CD4-positive, CD25-positive, alpha-beta regulatory T cell (primary cell): ENCODE results near the gene PLEKHA4. TPM values are rescaled to one million over a fixed set of nuclear protein-coding genes. Genes with fewer than 3 reads are reported as not detected.
"Not testable (repeated sequence)": the region's sequence is repeated elsewhere in the genome, so short reads cannot be mapped to it uniquely, and the experiment has no call there.

ENCODE experiments used
- ATAC-seq, 2 donors: fragments of 150-1000 bp; cut with Tn5 transposase; one replicate each; pipeline ENCODE4 v1.10.0; 2021; ENCODE audit warnings: low read depth in 2 of 2, moderate number of reproducible peaks in 2 of 2, moderate library complexity in 1 of 2
- DNase-seq, 3 donors: peaks; one replicate each; pipeline versions ENCODE4 v3.0.0 to v3.0.0-alpha.2; 2012 to 2022; ENCODE audit warnings: mixed read lengths in 1 of 3
- H3K27ac ChIP-seq: one replicate; pipeline ENCODE4 v1.7.0; 2013; ENCODE audit warnings: mild to moderate bottlenecking, low read length; ENCODE audit not compliant: insufficient read depth, poor library complexity, severe bottlenecking
- H3K27me3 ChIP-seq: one replicate; pipeline ENCODE4 v1.7.0; 2013; ENCODE audit warnings: low read length; ENCODE audit not compliant: control insufficient read depth, insufficient read depth
- H3K36me3 ChIP-seq: one replicate; pipeline ENCODE4 v1.7.0; 2013; ENCODE audit warnings: mild to moderate bottlenecking, low read length, moderate library complexity; ENCODE audit not compliant: control insufficient read depth, insufficient read depth
- H3K4me1 ChIP-seq: 2 replicates; pipeline ENCODE4 v1.7.0; 2013; ENCODE audit warnings: mild to moderate bottlenecking, low read length; ENCODE audit not compliant: insufficient read depth, control insufficient read depth, poor library complexity, severe bottlenecking
- H3K4me3 ChIP-seq: one replicate; pipeline ENCODE4 v1.7.0; 2013; ENCODE audit warnings: low read depth, mild to moderate bottlenecking, low read length, moderate library complexity
- H3K9me3 ChIP-seq, 2 experiments: 1 replicate in 1 of 2; 2 replicates in 1 of 2; pipeline ENCODE4 v1.7.0; 2013; ENCODE audit warnings: low read length in 2 of 2, mild to moderate bottlenecking in 1 of 2, moderate library complexity in 1 of 2; ENCODE audit not compliant: control insufficient read depth in 2 of 2
- H3K27ac Mint-ChIP-seq, 3 donors: one replicate each; pipeline ENCODE4 v1.8.0; 2020 to 2022; ENCODE audit warnings: mild to moderate bottlenecking in 3 of 3, mixed read lengths in 3 of 3, moderate library complexity in 2 of 3
- H3K27me3 Mint-ChIP-seq: one replicate; pipeline ENCODE4 v1.8.0; 2022; ENCODE audit warnings: mild to moderate bottlenecking, mixed read lengths
- H3K36me3 Mint-ChIP-seq: one replicate; pipeline ENCODE4 v1.8.0; 2020; ENCODE audit warnings: mixed read lengths
- H3K4me1 Mint-ChIP-seq, 4 donors: one replicate each; pipeline ENCODE4 v1.8.0; 2020 to 2022; ENCODE audit warnings: mixed read lengths in 4 of 4, mild to moderate bottlenecking in 1 of 4
- H3K4me3 Mint-ChIP-seq, 4 donors: one replicate each; pipeline ENCODE4 v1.8.0; 2020 to 2022; ENCODE audit warnings: mild to moderate bottlenecking in 4 of 4, mixed read lengths in 4 of 4, moderate library complexity in 3 of 4
- H3K9me3 Mint-ChIP-seq, 7 donors: one replicate each; pipeline ENCODE4 v1.8.0; 2020 to 2022; ENCODE audit warnings: mixed read lengths in 7 of 7, mild to moderate bottlenecking in 3 of 7, moderate library complexity in 2 of 7
- polyA plus RNA-seq, 4 donors: library from polyadenylated mRNA; unstranded; fragments of 300-500 nt; fragmentation: Illumina TruSeq; gene quantifications; one replicate each; pipeline ENCODE4 v1.2.3, GENCODE V29; 2021
- total RNA-seq: library from RNA; stranded (reverse); gene quantifications from one replicate; pipeline ENCODE4 v1.2.3, GENCODE V29; 2022

PLEKHA4 gene
- total and polyA plus RNA-seq, 5 donors from 2014 or later = 0.84 to 4.6 (median 1.8) TPM

- Mint-ChIP-seq H3K4me3 (peak overlapping the region; percentile 76 to 99 (median 93)), H3K27me3 (no peaks in the 10 kb centered on the region), H3K36me3 (no peaks in the 10 kb centered on the region), H3K9me3 (peaks cover 0 to 1% (median 0%) of the 10 kb centered on the region in 7 donors), H3K4me1 (peaks cover 0 to 12% (median 6%) of the 10 kb centered on the region in 4 donors), H3K27ac (peak overlapping the region; percentile 89 to 92 (median 91))
- Histone ChIP-seq H3K36me3 (no peaks in the 10 kb centered on the region), H3K9me3 (no peaks in the 10 kb centered on the region), H3K27ac (peak overlapping the region; percentile 47), H3K4me3 (peak overlapping the region; percentile 84), H3K27me3 (no peaks in the 10 kb centered on the region), H3K4me1 (peaks cover 11% of the 10 kb centered on the region)
- DNase-seq = peak; percentile 72 to 84 (median 79)
- peak; percentile 78 to 79 for ATAC-seq
These were observed 9.3 kb downstream of the PLEKHA4 start for GRCh38 chr19:48858984-48859710.

GRCh38 chr19:48856921-48857320 is 11.5 kb downstream of the PLEKHA4 start:
- Histone ChIP-seq H3K36me3 (no peaks in the 10 kb centered on the region), H3K27ac (no peak overlapping the region), H3K9me3 (no peaks in the 10 kb centered on the region), H3K4me3 (no peak overlapping the region), H3K27me3 (no peaks in the 10 kb centered on the region), H3K4me1 (peaks cover 11% of the 10 kb centered on the region)
- peaks cover 0 to 1% (median 0%) of the 10 kb centered on the region in 7 donors for H3K9me3 Mint-ChIP-seq
- H3K36me3 Mint-ChIP-seq = no peaks in the 10 kb centered on the region
- H3K27me3 Mint-ChIP-seq = no peaks in the 10 kb centered on the region
- no peak for DNase-seq
- ATAC-seq = no peak
- H3K4me1 Mint-ChIP-seq = peaks cover 0 to 12% (median 6%) of the 10 kb centered on the region in 4 donors
- no peak overlapping the region for H3K27ac Mint-ChIP-seq
- H3K4me3 Mint-ChIP-seq = no peak overlapping the region

GRCh38 chr19:48854103-48854502 is 14.3 kb downstream of the PLEKHA4 start:
- Mint-ChIP-seq H3K27me3 (no peaks in the 10 kb centered on the region), H3K9me3 (peaks cover 0 to 1% (median 0%) of the 10 kb centered on the region in 7 donors), H3K4me1 (peaks cover 0 to 8% (median 2%) of the 10 kb centered on the region in 4 donors), H3K36me3 (peaks cover 4% of the 10 kb centered on the region), H3K27ac (no peak overlapping the region), H3K4me3 (no peak overlapping the region)
- Histone ChIP-seq H3K9me3 (no peaks in the 10 kb centered on the region), H3K27me3 (no peaks in the 10 kb centered on the region), H3K27ac (no peak overlapping the region), H3K4me3 (no peak overlapping the region), H3K36me3 (no peaks in the 10 kb centered on the region), H3K4me1 (peaks cover 6% of the 10 kb centered on the region)
- DNase-seq (no peak), ATAC-seq (no peak)

- Mint-ChIP-seq H3K27ac (no peak overlapping the region), H3K27me3 (no peaks in the 10 kb centered on the region), H3K4me3 (no peak overlapping the region), H3K36me3 (peaks cover 4% of the 10 kb centered on the region), H3K4me1 (peaks cover 0 to 1% (median under 1%) of the 10 kb centered on the region in 4 donors), H3K9me3 (peaks cover 0 to 1% (median 0%) of the 10 kb centered on the region in 7 donors)
- Histone ChIP-seq H3K27me3 (no peaks in the 10 kb centered on the region), H3K27ac (no peak overlapping the region), H3K9me3 (no peaks in the 10 kb centered on the region), H3K4me3 (no peak overlapping the region), H3K36me3 (no peaks in the 10 kb centered on the region), H3K4me1 (no peaks in the 10 kb centered on the region)
- DNase-seq = no peak
- no peak for ATAC-seq
These were observed 14.9 kb downstream of the PLEKHA4 start for GRCh38 chr19:48853483-48853882.

- Histone ChIP-seq H3K4me1 (no peaks in the 10 kb centered on the region), H3K27me3 (no peaks in the 10 kb centered on the region), H3K9me3 (no peaks in the 10 kb centered on the region), H3K4me3 (no peak overlapping the region), H3K27ac (no peak overlapping the region), H3K36me3 (no peaks in the 10 kb centered on the region)
- DNase-seq (no peak), ATAC-seq (no peak)
- Mint-ChIP-seq H3K27ac (no peak overlapping the region), H3K4me1 (no peaks in the 10 kb centered on the region), H3K36me3 (peaks cover 4% of the 10 kb centered on the region), H3K4me3 (no peak overlapping the region), H3K9me3 (no peaks in the 10 kb centered on the region), H3K27me3 (no peaks in the 10 kb centered on the region)
These were observed 16.1 kb downstream of the PLEKHA4 start for GRCh38 chr19:48852292-48852691.

GRCh38 chr19:48846659-48847058 is 21.8 kb downstream of the PLEKHA4 start:
- H3K36me3 ChIP-seq, DNase-seq, H3K4me1 Mint-ChIP-seq, H3K9me3 Mint-ChIP-seq, H3K27ac ChIP-seq, H3K9me3 ChIP-seq, H3K4me3 Mint-ChIP-seq, H3K4me1 ChIP-seq, H3K4me3 ChIP-seq, ATAC-seq, H3K27me3 ChIP-seq, H3K27ac Mint-ChIP-seq, H3K27me3 Mint-ChIP-seq, H3K36me3 Mint-ChIP-seq: not testable (repeated sequence)

- Histone ChIP-seq H3K36me3 (no peaks in the 10 kb centered on the region), H3K27me3 (no peaks in the 10 kb centered on the region), H3K27ac (no peak overlapping the region), H3K9me3 (no peaks in the 10 kb centered on the region), H3K4me1 (no peaks in the 10 kb centered on the region), H3K4me3 (no peak overlapping the region)
- Mint-ChIP-seq H3K4me3 (no peak overlapping the region), H3K27me3 (peaks cover 6% of the 10 kb centered on the region), H3K36me3 (peaks cover 4% of the 10 kb centered on the region), H3K9me3 (no peaks in the 10 kb centered on the region), H3K27ac (no peak overlapping the region), H3K4me1 (peaks cover 0 to 2% (median 0%) of the 10 kb centered on the region in 4 donors)
- DNase-seq (no peak), ATAC-seq (no peak)
These were observed 23.0 kb downstream of the PLEKHA4 start for GRCh38 chr19:48845384-48845783.

- Mint-ChIP-seq H3K27me3 (peaks cover 6% of the 10 kb centered on the region), H3K9me3 (no peaks in the 10 kb centered on the region), H3K27ac (no peak overlapping the region), H3K4me1 (peaks cover 0 to 2% (median 0%) of the 10 kb centered on the region in 4 donors), H3K4me3 (no peak overlapping the region), H3K36me3 (peaks cover 2% of the 10 kb centered on the region)
- Histone ChIP-seq H3K27me3 (no peaks in the 10 kb centered on the region), H3K4me3 (no peak overlapping the region), H3K36me3 (no peaks in the 10 kb centered on the region), H3K9me3 (no peaks in the 10 kb centered on the region), H3K4me1 (no peaks in the 10 kb centered on the region), H3K27ac (no peak overlapping the region)
- DNase-seq = peak in 1 of 3 donors; percentile 36
- no peak for ATAC-seq
These were observed 23.9 kb downstream of the PLEKHA4 start for GRCh38 chr19:48844472-48844871.
